GM21447 (cell line): Measurements from ENCODE around the gene PTPRG.

Source experiments
- ATAC-seq: cut with Tn5 transposase; IDR thresholded peaks from one replicate; pipeline ENCODE4 v1.9.1; 2021; ENCODE audit not compliant: unreplicated experiment

The PTPRG gene

GRCh38 chr3:62289922-62290321, 728.6 kb downstream of the PTPRG start:
- ATAC-seq = no peak

GRCh38 chr3:62293051-62293780, 731.8 kb downstream of the PTPRG start:
- ATAC-seq = no peak

GRCh38 chr3:62295571-62295970, 734.2 kb downstream of the PTPRG start:
- ATAC-seq = no peak

- no peak for ATAC-seq
Measured at GRCh38 chr3:62300617-62301016, 739.2 kb downstream of the PTPRG start.

- no peak for ATAC-seq
Measured at GRCh38 chr3:62312201-62312600, 750.8 kb downstream of the PTPRG start.

- no peak for ATAC-seq
Measured at GRCh38 chr3:62316525-62316924, 755.2 kb downstream of the PTPRG start.

GRCh38 chr3:62318365-62318751, 757.0 kb downstream of the PTPRG start:
- no peak for ATAC-seq

GRCh38 chr3:62318752-62319569, 757.6 kb downstream of the PTPRG start:
- peak; percentile 91 for ATAC-seq

- ATAC-seq = no peak
Measured at GRCh38 chr3:62319570-62320243, 758.3 kb downstream of the PTPRG start.

GRCh38 chr3:62323241-62323640, 761.9 kb downstream of the PTPRG start:
- no peak for ATAC-seq

- no peak for ATAC-seq
Measured at GRCh38 chr3:62325896-62326295, 764.5 kb downstream of the PTPRG start.

GRCh38 chr3:62329971-62330370, 768.6 kb downstream of the PTPRG start:
- ATAC-seq = no peak

GRCh38 chr3:62332017-62332416, 770.6 kb downstream of the PTPRG start:
- no peak for ATAC-seq

- ATAC-seq = no peak
Measured at GRCh38 chr3:62332835-62333244, 771.5 kb downstream of the PTPRG start.

GRCh38 chr3:62335196-62335595, 773.8 kb downstream of the PTPRG start:
- no peak for ATAC-seq

- no peak for ATAC-seq
Measured at GRCh38 chr3:62343755-62344154, 782.4 kb downstream of the PTPRG start.
